Gastrocnemius medialis (tissue), 4 donors: ENCODE measurements around the gene FFAR4.

Experiments
- POLR2A ChIP-seq, 2 donors: fragments of 450-650 bp; IDR thresholded peaks; one replicate each; pipeline ENCODE4 v1.6.1; 2017; ENCODE audit warnings: antibody characterized with exemption in 2 of 2, mild to moderate bottlenecking in 2 of 2, moderate library complexity in 2 of 2
- TF ChIP-seq, protein P1 (sequence below), 5 experiments: fragments of 450-650 bp in 3 of 5; fragments of 200-600 bp in 2 of 5; sonication (generic) in 2 of 5; IDR thresholded peaks in 4 of 5; conservative IDR thresholded peaks in 1 of 5; 1 replicate in 4 of 5; 2 replicates in 1 of 5; pipeline ENCODE4 v1.5.1; 2016 to 2019; ENCODE audit warnings: antibody characterized with exemption in 5 of 5, mild to moderate bottlenecking in 3 of 5, moderate library complexity in 3 of 5

DNA sequence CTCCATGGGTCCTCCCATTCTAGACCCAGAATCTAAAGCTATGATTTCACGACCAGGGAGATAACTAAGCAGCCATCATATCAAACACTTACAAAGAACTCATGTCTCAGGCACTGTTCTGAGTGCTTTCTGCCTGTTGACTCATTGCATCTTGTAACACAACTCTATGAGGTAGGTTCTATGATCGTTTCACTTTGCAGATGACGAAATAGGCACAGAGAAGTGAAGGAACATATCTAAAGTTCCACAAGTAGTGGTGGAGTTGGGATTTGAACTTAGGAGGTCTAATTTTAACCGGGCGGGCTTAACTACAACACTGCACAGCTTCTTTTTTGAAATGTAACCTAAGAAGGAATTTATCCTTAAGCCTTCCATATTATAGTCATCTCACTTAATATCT lies 31.7 kb downstream of the FFAR4 start:
- TF ChIP-seq, protein P1, sequence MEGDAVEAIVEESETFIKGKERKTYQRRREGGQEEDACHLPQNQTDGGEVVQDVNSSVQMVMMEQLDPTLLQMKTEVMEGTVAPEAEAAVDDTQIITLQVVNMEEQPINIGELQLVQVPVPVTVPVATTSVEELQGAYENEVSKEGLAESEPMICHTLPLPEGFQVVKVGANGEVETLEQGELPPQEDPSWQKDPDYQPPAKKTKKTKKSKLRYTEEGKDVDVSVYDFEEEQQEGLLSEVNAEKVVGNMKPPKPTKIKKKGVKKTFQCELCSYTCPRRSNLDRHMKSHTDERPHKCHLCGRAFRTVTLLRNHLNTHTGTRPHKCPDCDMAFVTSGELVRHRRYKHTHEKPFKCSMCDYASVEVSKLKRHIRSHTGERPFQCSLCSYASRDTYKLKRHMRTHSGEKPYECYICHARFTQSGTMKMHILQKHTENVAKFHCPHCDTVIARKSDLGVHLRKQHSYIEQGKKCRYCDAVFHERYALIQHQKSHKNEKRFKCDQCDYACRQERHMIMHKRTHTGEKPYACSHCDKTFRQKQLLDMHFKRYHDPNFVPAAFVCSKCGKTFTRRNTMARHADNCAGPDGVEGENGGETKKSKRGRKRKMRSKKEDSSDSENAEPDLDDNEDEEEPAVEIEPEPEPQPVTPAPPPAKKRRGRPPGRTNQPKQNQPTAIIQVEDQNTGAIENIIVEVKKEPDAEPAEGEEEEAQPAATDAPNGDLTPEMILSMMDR (IDR thresholded peaks at IDR 0.05 in 4 of 5, conservative IDR thresholded peaks at IDR 0.05 in 1 of 5), result no peak
- no peak for TF ChIP-seq POLR2A (IDR thresholded peaks at IDR 0.05)
